UCSD-AML1 (cell line): ENCODE measurements around the gene RBMS2.

ENCODE experiments used
- DNase-seq: peaks from one replicate; lab custom pipeline; 2025; ENCODE audit not compliant: unreplicated experiment; lab: John Stamatoyannopoulos, UW

Gene RBMS2

GRCh38 chr12:56581418-56582145 lies 60.0 kb downstream of the RBMS2 start:
- peak; percentile 15 for DNase-seq

- DNase-seq, result no peak
Observed at GRCh38 chr12:56585098-56585497, 63.5 kb downstream of the RBMS2 start.

GRCh38 chr12:56589783-56590182 lies 68.2 kb downstream of the RBMS2 start:
- DNase-seq, result no peak

- peak; percentile 29 for DNase-seq
Observed at GRCh38 chr12:56590237-56590830, 68.7 kb downstream of the RBMS2 start.

- no peak for DNase-seq
Observed at GRCh38 chr12:56591126-56591525, 69.5 kb downstream of the RBMS2 start.

- DNase-seq, result no peak
Observed at GRCh38 chr12:56591961-56592360, 70.3 kb downstream of the RBMS2 start.

GRCh38 chr12:56593909-56594621 lies 72.4 kb downstream of the RBMS2 start:
- DNase-seq, result peak; percentile 52

- no peak for DNase-seq
Observed at GRCh38 chr12:56596815-56597214, 75.2 kb downstream of the RBMS2 start.

GRCh38 chr12:56599041-56599440 lies 77.4 kb downstream of the RBMS2 start:
- DNase-seq, result no peak

GRCh38 chr12:56599797-56600196 lies 78.2 kb downstream of the RBMS2 start:
- DNase-seq, result no peak

GRCh38 chr12:56600753-56601152 lies 79.1 kb downstream of the RBMS2 start:
- no peak for DNase-seq

GRCh38 chr12:56601503-56601902 lies 79.9 kb downstream of the RBMS2 start:
- DNase-seq, result peak; percentile 31

GRCh38 chr12:56602239-56602638 lies 80.6 kb downstream of the RBMS2 start:
- no peak for DNase-seq

- no peak for DNase-seq
Observed at GRCh38 chr12:56604355-56604754, 82.7 kb downstream of the RBMS2 start.

- DNase-seq, result no peak
Observed at GRCh38 chr12:56614627-56615026, 93.0 kb downstream of the RBMS2 start.

GRCh38 chr12:56616244-56616643 lies 94.6 kb downstream of the RBMS2 start:
- no peak for DNase-seq

- DNase-seq, result no peak
Observed at GRCh38 chr12:56616925-56617324, 95.3 kb downstream of the RBMS2 start.

- DNase-seq, result no peak
Observed at GRCh38 chr12:56622535-56622934, 100.9 kb downstream of the RBMS2 start.

- no peak for DNase-seq
Observed at GRCh38 chr12:56626701-56627100, 105.1 kb downstream of the RBMS2 start.

GRCh38 chr12:56628671-56629458 lies 107.2 kb downstream of the RBMS2 start:
- peak; percentile 58 for DNase-seq

- DNase-seq, result peak; percentile 43
Observed at GRCh38 chr12:56629459-56630179, 108.0 kb downstream of the RBMS2 start.
